Stimulated activated CD4-positive, alpha-beta T cell treated with anti-CD3 and anti-CD28 coated beads, TNF-alpha, amount 100 ng/mL, for 4 hours (primary cell): ENCODE data around the gene COL23A1.

Experiments used
- DNase-seq, 3 experiments: peaks; one replicate each; pipeline ENCODE4 v3.0.0-alpha.2; 2020; ENCODE audit warnings: low read depth in 3 of 3

Gene COL23A1

DNA sequence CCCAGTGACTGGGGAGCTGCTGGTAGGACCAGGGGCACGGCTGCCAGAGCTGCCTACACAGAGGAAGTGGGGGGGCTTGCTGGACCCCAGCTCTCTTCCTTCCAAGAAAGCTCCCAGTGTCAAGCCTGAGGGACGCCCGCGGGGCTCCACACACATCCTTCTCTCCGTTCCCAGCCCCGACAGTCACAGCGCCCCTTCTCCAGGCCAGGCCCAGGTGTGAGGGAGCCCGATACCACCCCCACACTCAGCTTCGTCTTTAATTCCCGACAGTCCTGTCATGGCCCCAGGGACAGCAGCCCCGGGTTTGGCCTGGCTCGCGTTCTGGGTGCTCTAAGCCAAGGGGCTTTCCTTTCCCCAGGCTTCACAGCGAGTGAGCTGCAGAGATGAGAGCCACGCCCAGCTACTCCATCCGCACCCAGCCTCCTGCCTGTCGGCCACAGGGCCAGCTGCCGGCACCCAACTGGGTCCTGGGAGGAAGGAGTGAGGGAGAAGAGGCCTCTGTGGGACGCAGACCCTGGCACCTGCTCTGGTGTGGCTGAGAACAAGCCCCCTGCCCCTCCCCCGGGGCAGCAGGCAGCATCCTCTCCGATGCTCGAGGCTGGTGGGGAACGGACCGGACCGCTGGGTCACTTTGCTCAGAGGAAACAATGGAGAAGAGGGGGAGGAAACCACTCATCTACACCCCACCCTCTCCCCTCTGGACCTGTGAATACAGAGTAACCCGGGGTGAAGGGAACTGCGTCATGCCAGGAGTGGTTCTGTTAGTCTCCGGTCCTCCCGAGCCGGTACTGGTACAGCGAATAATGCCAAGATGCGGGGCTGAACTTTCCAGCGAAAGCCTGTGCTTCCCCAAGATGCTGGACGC lies 303.7 kb downstream of the COL23A1 start:
- no peak for DNase-seq

DNA sequence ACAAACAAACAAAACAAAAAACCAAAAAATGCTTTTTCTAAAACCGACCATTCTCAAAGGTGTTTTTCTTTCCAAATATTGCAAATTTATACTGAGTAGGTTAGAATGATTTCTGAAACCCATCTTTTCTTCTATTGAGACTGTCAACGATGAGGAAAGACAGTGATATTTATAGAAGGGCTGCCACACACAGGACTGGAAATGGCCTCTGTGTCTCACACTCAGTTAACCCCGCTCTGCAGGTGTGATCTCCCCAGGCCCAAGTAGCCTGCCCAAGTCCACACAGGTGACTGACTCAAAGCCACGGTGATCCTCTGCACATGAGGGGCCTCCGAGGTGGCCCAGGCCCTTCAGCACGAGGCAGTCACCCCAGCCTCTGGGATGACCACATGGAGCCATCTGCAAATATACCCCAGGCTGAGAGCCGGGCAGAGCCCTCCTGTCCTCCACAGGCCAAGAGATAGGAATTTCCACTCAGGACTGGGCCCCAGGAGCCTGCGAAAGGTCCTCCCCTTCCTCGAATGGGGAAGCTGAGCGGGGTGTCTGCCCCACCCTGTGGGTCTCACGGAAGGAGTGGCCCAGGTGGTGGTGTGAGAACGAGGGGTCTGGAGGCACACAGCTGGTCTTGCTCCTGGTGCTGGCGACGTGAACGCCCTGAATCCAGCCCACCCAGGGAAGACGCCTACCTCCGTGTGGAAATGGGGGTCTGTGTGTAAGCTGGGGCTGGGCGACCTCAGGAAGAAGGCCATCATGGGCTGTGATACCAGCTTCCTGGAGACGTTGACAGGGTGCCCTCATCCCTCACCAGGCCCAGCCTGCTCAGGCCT lies 304.6 kb downstream of the COL23A1 start:
- no peak for DNase-seq

GRCh38 chr5:178284996-178285395 lies 305.2 kb downstream of the COL23A1 start:
- no peak for DNase-seq

DNA sequence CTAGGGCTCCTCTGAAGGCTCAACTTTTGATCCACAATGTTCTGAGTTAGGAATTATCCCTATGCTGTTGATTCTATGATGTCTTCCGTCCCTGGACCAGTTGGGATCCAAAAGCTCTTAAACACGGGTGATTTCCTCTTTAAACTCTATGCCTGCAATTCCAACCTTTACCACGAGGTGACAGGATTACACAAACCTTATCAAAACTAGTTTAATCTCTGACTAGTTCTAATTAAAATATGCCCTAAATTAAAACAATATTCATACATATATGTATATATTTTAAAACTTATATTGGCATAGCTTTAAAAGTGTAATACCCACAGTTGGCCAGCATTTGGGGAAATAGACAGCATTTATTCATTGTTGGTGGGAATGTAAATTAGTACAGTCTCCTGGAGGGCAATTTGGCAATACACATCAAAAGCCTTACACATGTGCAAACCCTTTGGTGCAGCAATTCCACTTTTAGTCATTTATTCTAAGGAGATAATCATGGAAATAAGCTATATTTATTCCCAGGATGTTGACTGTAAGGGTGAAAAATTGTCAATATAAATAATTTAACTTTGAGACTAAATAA lies 306.0 kb downstream of the COL23A1 start:
- DNase-seq: no peak

GRCh38 chr5:178283520-178283919 lies 306.7 kb downstream of the COL23A1 start:
- DNase-seq: no peak

DNA sequence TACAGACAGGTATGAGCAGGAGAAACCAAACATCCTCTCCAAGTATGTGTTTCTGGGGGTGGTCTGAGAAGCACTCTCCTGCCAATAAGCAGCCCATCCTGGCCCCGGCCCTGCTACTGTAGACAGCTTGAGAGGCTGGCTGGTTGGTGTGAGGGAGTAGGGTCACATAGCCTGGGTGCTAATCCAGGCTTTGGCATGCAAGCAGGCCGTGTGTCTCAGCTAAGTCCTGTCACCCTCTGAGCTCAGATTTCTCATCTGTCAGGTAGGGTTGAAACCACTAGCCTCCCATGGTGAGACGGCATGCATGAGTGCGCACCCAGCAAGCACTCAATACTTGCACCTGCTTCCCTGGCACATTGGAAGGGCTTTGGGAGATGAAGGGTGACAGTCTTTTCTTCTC lies 307.8 kb downstream of the COL23A1 start:
- DNase-seq: no peak

GRCh38 chr5:178281331-178281730 lies 308.9 kb downstream of the COL23A1 start:
- no peak for DNase-seq

GRCh38 chr5:178280631-178281030 lies 309.6 kb downstream of the COL23A1 start:
- no peak for DNase-seq

DNA sequence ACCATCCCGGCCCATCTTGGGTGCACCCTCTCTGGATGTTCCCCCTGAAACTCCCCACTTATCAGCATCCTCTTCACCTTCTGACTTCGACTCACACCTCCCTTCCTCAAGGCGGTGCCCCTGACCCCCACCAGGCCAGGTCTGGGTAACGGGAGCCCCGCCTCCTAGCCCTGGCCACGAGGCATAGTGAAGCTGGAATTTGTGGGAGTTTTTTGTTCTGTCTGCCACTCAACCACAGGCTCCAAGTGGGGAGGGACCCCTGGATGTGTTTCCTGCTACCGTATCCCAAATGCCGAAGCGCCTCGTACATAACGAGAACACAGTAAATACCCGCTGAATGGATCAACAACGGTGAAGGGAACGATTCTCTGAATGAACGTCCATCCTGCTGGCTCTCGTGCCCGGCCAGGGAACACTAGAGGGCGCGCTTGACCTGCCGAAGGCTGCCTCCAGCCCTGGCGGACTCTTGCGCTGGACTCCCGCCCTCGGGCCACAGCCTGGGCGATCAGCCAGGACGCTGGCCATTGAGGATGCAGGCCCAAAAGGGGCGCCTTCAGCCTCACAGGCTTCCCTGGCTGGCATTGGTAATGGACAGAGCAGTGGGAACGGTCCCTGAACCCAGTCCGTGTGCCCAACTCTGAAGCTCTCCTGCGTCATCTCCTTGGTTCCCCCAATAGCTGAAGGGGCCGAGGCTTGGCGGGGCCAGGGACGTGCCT lies 310.3 kb downstream of the COL23A1 start:
- peak; percentile 6 to 48 (median 13) for DNase-seq

DNA sequence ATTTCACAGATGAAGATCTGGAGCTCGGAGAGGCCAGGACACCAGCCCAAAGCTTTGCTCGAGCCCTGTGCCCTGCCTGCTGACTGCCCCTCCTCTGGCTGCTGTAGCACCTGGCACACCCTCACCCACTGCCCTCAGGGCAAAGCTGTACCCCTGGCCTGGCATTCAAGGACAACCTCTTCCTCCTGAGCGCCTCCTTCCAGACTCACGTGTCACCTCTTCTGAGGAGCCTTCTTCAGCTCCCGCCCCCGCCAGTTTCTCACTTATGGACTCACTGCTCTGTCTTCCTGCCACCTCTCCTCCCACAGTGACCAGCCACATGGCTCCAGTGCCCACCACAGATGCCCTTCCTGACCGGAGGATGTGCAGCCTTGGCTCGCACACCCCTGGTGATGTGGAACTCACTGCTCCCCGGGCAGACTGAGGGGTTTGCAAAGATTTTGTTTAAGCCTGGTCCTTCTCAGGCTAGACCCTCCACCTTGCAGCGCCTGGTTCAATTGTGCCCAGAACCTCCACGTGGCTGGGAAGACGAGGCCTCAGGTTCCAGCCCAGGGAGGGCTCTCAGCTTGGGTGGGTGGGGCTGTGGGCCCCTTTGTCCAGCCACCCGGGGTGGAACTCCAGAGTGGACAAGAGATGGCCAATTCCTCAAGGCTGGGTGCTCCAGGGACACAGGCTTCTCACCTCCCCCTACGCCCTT lies 311.0 kb downstream of the COL23A1 start:
- DNase-seq: no peak

DNA sequence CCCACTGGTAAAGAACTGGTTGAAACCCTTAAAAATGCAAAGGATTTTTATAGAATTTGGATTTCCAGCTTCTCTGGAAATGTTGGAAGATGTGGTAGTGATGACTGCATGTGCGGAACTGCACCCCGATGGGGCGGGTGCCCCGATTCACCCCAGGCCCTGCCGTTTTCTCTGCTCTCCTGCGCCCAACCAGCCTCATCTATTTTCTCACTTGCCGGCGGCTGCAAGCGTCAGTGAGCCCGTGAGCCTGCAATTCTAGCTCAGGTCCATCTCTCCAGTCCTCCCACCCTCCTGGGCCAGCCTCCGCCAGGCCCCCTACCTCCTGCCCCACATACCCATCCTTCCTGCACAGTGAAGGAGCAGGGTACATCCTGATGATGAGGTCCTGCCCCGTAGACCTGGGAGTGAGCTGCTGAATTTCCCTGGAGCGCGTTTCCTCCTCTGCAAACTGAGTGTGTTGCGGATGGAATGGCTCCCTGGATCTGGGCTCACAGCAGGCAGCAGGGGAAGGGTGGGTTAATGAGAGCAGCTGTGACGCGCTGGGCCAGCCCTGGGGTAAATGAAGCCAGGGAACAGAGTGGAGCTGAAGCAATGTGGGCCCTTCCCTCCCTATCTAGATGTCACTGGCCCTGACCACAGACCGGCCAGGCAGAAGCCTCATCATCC lies 311.7 kb downstream of the COL23A1 start:
- DNase-seq: no peak

GRCh38 chr5:178277866-178278265 lies 312.3 kb downstream of the COL23A1 start:
- no peak for DNase-seq

- no peak for DNase-seq
Measured at GRCh38 chr5:178277346-178277745, 312.8 kb downstream of the COL23A1 start.

DNA sequence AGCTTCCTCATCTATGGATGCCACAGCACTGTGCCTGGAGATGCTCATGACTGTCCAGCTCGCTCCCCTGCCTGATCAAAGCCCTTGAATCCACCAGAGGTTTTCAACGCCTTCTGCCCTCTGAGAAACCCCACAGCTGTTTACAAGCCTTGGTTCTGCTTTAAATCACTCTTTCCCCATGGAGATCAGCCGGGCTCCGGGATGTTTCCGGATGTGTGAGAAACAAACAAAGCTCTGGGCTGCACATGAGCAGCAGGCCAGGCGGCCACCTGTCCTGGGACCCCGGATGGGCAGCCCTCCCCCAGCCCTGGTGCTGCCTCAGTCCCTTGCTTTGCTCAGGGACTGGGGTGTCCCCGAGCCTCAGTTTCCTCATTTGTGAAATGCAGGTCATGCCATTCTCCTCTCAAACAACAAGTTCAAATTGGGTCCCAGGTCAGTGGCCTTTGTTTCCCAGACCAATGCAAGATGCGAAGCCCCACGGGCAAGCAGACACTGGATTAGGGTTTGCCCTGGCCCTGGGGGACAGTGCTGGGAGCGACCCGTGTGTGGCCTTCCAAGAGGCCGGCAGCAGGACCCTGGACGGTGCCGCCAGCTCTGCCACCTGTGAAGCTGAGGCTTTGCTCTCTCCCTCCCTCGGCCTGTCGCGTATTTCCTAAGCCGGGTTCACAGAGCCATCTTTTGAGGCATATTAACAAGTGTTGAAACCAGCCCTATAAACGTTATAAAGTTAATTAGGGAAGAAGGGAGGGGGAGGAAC lies 315.2 kb downstream of the COL23A1 start:
- DNase-seq: no peak

DNA sequence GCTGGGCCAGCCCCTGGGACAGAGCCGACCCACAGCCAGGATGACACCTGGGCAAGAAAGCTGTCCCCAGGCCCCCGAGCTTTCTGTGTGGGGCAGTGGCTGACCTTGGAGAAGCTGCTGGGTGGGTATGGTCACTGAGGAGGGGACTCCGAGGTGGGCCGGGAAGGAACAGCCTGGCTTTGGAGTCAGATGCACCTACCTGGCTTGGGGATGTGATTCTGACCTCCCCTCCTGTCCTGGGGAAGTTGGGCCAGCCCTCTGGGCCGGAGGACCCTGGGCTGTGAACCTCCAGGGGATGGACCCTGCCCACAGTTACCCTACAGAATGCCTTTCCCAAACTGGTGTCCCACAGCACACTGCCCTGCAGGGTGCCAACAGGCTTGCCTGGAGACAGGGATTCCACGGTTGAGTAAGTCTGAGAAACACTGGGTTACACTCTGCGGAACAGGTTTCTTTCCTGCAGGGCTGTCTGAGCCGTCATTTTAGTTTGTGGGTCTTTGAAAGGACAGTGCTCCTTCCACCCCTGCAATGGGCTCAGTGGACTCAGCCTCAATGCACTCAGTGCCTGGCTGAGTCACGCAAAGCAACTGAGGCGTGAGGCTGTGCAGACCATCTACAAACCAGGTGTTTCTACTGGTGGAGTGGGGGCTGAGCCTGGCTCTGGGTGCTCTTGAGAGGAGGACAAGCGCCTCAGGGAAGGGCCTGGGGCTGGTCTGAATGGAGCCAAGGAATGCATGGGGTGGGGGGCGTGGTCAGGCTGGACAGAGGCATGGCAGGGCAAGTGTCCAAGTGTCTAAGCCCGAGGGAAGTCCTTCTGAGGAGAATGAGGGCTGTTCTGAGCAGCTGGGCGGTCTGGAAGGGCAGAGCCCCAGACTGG lies 316.3 kb downstream of the COL23A1 start:
- DNase-seq: no peak

GRCh38 chr5:178273041-178273440 lies 317.2 kb downstream of the COL23A1 start:
- no peak for DNase-seq

GRCh38 chr5:178272591-178272990 lies 317.6 kb downstream of the COL23A1 start:
- DNase-seq: no peak

- no peak for DNase-seq
Measured at GRCh38 chr5:178271726-178272479, 318.3 kb downstream of the COL23A1 start.
